Hematopoietic multipotent progenitor cell (in vitro differentiated cells): ENCODE data around the gene ATL1. TPM values are rescaled to one million over a fixed set of nuclear protein-coding genes. Genes with fewer than 3 reads are reported as not detected.
"Not testable (repeated sequence)": the region's sequence is repeated elsewhere in the genome, so short reads cannot be mapped to it uniquely, and the experiment has no call there.

Source experiments
- DNase-seq, 3 donors: peaks; one replicate each; pipeline ENCODE4 v3.0.0-alpha.2; 2011 to 2015; ENCODE audit warnings: low read depth in 2 of 3, low spot score in 2 of 3
- total RNA-seq: library from RNA; depleted of rRNA; stranded (reverse); fragments of >200 nt; gene quantifications from one replicate; pipeline ENCODE4 v1.2.3, GENCODE V29; 2012

ATL1 gene
- total RNA-seq, 1 donor = 11.0 TPM

- no peak for DNase-seq
Measured at GRCh38 chr14:50600849-50601248, 40.9 kb downstream of the ATL1 start.

- DNase-seq = no peak
Measured at GRCh38 chr14:50601394-50601793, 41.4 kb downstream of the ATL1 start.

- DNase-seq = no peak
Measured at GRCh38 chr14:50602035-50602434, 42.1 kb downstream of the ATL1 start.

GRCh38 chr14:50603565-50603964 is 43.6 kb downstream of the ATL1 start:
- peak in 1 of 3 donors; percentile 8 for DNase-seq

GRCh38 chr14:50605766-50606165 is 45.8 kb downstream of the ATL1 start:
- no peak for DNase-seq

- no peak for DNase-seq
Measured at GRCh38 chr14:50606468-50606867, 46.5 kb downstream of the ATL1 start.

GRCh38 chr14:50607181-50607580 is 47.2 kb downstream of the ATL1 start:
- no peak for DNase-seq

GRCh38 chr14:50607761-50608160 is 47.8 kb downstream of the ATL1 start:
- DNase-seq = no peak

- no peak for DNase-seq
Measured at GRCh38 chr14:50608302-50608851, 48.4 kb downstream of the ATL1 start.

GRCh38 chr14:50610465-50610864 is 50.5 kb downstream of the ATL1 start:
- no peak for DNase-seq

GRCh38 chr14:50612806-50613205 is 52.9 kb downstream of the ATL1 start:
- no peak for DNase-seq

GRCh38 chr14:50615056-50615455 is 55.1 kb downstream of the ATL1 start:
- DNase-seq = no peak

GRCh38 chr14:50615552-50615951 is 55.6 kb downstream of the ATL1 start:
- no peak for DNase-seq

GRCh38 chr14:50616275-50616674 is 56.3 kb downstream of the ATL1 start:
- no peak for DNase-seq

- peak in 2 of 3 donors; percentile 29 to 55 for DNase-seq
Measured at GRCh38 chr14:50619569-50620141, 59.7 kb downstream of the ATL1 start.

GRCh38 chr14:50620341-50620740 is 60.4 kb downstream of the ATL1 start:
- DNase-seq = no peak

GRCh38 chr14:50622978-50623377 is 63.0 kb downstream of the ATL1 start:
- no peak for DNase-seq

- no peak for DNase-seq
Measured at GRCh38 chr14:50624447-50624846, 64.5 kb downstream of the ATL1 start.

- not testable (repeated sequence) for DNase-seq
Measured at GRCh38 chr14:50624947-50625346, 65.0 kb downstream of the ATL1 start.

GRCh38 chr14:50631408-50631821 is 71.5 kb downstream of the ATL1 start:
- no peak for DNase-seq

- DNase-seq = no peak
Measured at GRCh38 chr14:50633954-50634353, 74.0 kb downstream of the ATL1 start.

- no peak for DNase-seq
Measured at GRCh38 chr14:50635141-50635540, 75.2 kb downstream of the ATL1 start.

GRCh38 chr14:50647282-50647681 is 87.3 kb downstream of the ATL1 start:
- no peak for DNase-seq
